NCI-H226 (cell line): ENCODE data around the gene IFI27L2.

Experiments used
- DNase-seq: peaks from one replicate; pipeline ENCODE4 v3.0.0-alpha.2; 2015

Gene IFI27L2

GRCh38 chr14:94145902-94146527, 16.6 kb upstream of the IFI27L2 start:
- no peak for DNase-seq

GRCh38 chr14:94144765-94145164, 15.4 kb upstream of the IFI27L2 start:
- DNase-seq: no peak

- no peak for DNase-seq
Observed at GRCh38 chr14:94143711-94144110, 14.3 kb upstream of the IFI27L2 start.

- no peak for DNase-seq
Observed at GRCh38 chr14:94143239-94143638, 13.8 kb upstream of the IFI27L2 start.

GRCh38 chr14:94142836-94143235, 13.4 kb upstream of the IFI27L2 start:
- no peak for DNase-seq

- DNase-seq: no peak
Observed at GRCh38 chr14:94142247-94142646, 12.8 kb upstream of the IFI27L2 start.

- DNase-seq: no peak
Observed at GRCh38 chr14:94139421-94139820, 10.0 kb upstream of the IFI27L2 start.

- no peak for DNase-seq
Observed at GRCh38 chr14:94139006-94139405, 9.6 kb upstream of the IFI27L2 start.

- DNase-seq: no peak
Observed at GRCh38 chr14:94138251-94138650, 8.8 kb upstream of the IFI27L2 start.

GRCh38 chr14:94136575-94137331, 7.3 kb upstream of the IFI27L2 start:
- DNase-seq: peak; percentile 50

GRCh38 chr14:94135476-94135875, 6.1 kb upstream of the IFI27L2 start:
- no peak for DNase-seq

GRCh38 chr14:94132285-94132887, 3.0 kb upstream of the IFI27L2 start:
- DNase-seq: peak; percentile 40

GRCh38 chr14:94129758-94130414, 482 bp upstream of the IFI27L2 start:
- peak; percentile 27 for DNase-seq

GRCh38 chr14:94128216-94128839, 1.1 kb downstream of the IFI27L2 start:
- DNase-seq: no peak

GRCh38 chr14:94127330-94127729, 2.1 kb downstream of the IFI27L2 start:
- no peak for DNase-seq

- DNase-seq: no peak
Observed at GRCh38 chr14:94126800-94127199, 2.6 kb downstream of the IFI27L2 start.

- no peak for DNase-seq
Observed at GRCh38 chr14:94126419-94126677, 3.1 kb downstream of the IFI27L2 start.

- DNase-seq: no peak
Observed at GRCh38 chr14:94125659-94126418, 3.6 kb downstream of the IFI27L2 start.

- DNase-seq: no peak
Observed at GRCh38 chr14:94124582-94125377, 4.6 kb downstream of the IFI27L2 start.

- no peak for DNase-seq
Observed at GRCh38 chr14:94123868-94124267, 5.5 kb downstream of the IFI27L2 start.

GRCh38 chr14:94123296-94123695, 6.1 kb downstream of the IFI27L2 start:
- no peak for DNase-seq

- DNase-seq: no peak
Observed at GRCh38 chr14:94122438-94122837, 7.0 kb downstream of the IFI27L2 start.
